Left renal cortex interstitium (tissue), 4 donors: Measurements from ENCODE around the gene ICE2. TPM values are rescaled to one million over a fixed set of nuclear protein-coding genes. Genes with fewer than 3 reads are reported as not detected.

Source experiments
- DNase-seq, 4 donors: peaks; one replicate each; pipeline ENCODE4 v3.0.0-alpha.2; 2013; ENCODE audit warnings: low read depth in 4 of 4, low spot score in 2 of 4, missing footprints in 1 of 4
- polyA plus RNA-seq, 4 donors: library from polyadenylated mRNA; unstranded; fragments of 120-200 nt; gene quantifications; one replicate each; pipeline ENCODE4 v1.2.1, GENCODE V29; 2013; ENCODE audit not compliant: insufficient read length in 4 of 4

ICE2 gene
- polyA plus RNA-seq, 4 donors = 71.9 to 92.9 (median 88.2) TPM

DNA sequence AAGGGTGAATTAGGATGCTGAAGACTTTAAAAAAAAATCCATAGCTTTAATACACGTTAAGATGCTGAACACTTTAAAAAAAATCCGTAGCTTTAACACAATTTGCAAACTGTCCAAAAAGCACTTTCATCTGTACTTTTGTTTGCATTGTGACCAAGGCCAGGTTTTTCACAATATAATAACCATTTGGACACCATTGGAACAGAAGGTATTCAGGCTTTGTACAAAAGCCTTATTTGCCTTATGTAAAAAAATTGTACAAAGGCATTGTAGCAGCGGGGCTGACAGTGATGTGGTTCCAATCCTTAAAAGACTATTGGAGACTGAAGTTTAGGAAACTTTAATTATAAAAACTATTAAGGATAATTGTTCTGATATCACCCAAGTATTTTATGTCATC, 15.2 kb upstream of the ICE2 start:
- DNase-seq = no peak

DNA sequence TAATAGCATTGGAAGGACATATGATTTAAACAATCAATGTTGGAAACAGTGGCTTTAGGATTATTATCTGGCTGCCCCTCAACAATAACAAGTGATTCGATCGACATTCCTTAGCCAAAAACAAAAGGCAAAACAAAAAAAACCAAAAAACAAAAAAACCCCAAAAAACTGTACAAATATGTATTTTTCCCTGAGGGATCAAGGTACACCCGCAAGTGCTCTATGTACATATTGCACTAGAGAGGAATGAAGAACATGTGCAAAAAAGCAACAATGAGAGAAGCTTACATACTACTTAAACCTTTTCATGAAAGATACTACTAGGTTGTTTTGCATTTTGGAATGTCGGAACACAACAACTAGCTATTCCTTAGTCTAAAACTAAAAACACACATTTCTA, 14.2 kb upstream of the ICE2 start:
- DNase-seq = no peak

DNA sequence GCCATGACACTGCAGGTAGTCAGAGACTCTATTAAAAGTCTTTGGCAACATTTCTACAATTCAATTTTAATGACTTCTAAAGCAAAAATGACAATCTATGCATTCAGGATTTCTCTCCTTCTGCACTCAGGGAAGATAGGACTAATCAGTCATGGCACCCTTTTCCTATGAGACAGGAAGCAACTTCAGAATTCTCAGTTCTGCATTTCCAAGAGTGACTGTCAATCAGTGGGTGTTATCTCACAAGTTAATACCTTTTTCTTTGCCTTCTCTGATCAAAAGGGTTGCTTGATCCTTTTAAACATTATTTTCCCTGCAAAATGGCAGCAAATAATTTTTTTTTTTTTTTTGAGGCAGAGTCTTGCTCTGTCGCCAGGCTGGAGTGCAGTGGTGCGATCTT, 7.8 kb upstream of the ICE2 start:
- no peak for DNase-seq

DNA sequence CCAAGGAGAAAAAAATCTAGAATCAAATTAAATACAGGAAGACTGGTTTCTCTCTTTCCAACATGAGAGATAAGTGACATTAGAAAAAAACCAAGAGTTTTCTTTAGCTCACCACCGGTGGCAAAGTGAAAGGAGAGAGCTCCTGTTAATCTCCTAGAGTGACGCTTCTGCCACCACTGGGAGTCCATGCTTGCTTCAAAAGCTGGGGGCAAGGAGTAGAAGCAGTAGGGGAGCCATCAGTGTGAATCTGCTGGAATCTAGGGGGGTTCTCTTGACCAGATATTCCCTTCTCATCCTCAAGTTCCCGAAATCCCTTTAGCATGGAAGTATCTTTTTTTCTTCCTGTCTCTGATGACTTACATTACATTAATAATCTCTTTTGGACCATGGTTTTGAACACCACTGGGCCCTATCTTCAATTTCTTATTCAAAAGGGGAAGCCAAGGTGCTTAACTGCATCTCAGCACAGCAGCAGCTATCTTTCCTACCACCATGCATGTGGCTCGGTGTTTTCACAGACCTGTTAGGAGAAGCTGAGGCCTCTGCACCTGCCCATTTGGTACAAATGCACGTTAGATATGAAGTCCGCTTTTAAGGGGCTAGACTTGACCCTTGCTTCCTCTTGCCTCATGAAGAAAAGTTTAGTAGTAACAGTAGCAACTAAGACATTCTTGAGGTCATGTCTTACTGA, 6.6 kb upstream of the ICE2 start:
- DNase-seq = no peak

DNA sequence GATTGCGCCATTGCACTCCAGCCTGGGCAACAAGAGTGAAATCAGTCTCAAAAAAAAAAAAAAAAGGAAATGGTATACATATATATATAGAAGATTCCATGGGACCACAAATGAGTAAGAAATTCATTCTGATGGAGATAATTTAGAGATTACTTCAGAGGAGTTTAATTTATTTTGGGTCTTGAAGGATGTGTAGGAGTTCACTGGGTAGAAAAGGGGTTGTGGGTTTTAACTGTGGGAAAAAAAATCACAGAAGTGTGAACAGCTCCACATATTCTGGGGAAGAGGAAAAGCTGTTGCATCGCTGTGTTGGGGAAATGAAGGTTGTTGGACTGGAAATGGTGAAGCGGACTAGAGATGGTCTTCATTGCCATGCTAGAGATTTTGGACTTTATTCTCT, 4.1 kb upstream of the ICE2 start:
- DNase-seq = no peak

DNA sequence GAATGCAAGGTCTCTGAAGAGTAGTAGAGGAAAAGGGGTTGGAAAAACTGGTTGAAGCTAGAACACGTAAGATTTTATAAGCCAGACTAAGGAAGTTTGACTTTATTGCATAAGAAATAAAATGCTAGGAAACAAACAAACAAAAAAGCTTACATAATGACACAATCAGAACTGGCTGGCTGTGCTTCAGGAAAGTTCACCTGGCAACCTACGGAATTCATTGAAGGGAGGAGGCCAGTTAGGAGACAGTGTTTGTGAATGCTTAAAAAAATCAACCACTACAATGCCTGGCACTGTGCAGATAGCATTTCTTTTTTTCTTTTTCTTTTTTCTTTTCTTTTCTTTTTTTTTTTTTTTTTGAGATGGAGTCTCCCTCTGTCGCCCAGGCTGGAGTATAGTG, 1.9 kb upstream of the ICE2 start:
- no peak for DNase-seq

DNA sequence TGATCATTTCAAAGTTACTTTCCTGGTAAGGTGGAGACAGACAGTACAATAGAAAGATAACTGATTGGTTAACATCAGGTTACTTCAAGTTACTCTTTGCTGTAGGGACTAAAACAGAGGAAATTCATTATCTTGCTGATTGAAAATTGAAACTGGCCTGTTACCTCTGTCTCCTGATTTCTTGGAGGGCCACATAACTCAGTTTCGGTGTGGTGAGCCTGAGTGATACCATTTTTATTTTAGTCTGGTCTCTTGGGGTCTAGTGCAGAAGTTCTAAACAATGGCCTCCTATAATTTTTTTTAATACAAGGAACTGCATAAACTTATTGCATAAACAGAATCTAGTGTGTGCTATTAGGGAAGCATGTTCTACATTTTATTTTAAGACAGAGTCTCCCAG, 1.2 kb upstream of the ICE2 start:
- DNase-seq = no peak

DNA sequence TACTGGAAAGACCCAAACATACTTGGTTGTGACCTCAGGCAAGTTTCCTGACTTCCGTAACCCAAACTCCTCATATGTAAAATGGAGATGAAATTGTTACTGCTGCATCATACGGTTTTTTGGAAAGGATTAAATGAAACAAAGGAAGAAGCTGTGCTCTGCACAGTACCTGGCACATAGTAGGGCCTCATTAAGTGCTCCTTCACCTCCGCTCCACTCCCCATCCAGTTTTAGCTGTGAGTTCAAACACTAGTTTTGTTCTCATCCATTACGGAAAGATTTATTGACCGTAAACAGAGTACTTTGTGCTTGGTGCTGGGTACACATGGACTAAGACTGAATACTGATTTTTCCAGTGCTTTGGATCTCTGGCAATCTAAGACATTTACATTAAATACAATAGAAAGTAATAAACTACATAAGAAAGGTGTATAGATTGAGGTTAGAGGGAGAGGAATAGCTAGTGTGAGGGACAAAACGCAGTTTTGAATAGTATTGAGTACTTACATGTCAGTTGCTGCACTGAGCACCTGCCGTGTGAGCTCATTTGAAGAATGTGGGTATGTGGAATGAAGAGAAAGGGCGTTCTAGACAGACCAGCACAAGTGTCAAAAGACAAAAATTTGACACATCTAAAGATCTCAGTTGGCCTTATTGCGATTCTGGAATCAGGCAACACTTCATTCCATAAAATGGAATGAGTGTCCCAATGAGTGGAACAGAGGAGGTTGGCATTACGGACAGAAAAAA, 594 bp upstream of the ICE2 start:
- peak in 1 of 4 donors; percentile 9 for DNase-seq

DNA sequence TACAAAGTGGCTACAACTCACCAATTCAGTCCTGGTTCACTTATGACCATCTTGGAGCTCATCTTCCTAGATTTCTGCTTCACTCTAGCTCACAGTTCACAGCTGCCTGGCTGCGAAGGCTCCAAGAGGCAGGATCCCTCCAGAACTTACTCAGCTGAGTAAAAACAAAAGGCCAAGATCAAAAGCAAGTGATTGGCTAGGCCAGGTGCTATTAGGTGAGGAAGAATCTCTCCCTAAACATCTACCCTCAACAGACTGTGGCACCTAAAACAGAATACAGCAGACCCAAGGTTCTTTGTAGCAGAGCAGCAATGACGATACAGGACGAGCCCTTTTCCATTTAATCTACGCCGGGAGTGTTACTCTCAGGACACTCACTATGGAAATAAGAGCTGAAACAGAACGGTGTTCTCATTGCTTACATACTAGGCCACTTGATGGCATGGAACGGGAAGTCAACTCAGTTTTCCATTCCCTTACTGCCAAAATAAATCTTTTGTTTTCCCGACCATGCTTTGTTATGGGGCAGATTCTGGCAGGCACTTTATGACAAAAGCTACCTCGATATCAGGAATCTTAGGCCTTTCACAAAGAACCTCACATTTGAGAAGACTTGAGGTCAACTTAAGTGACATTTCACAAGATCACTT, 901 bp downstream of the ICE2 start:
- peak in 3 of 4 donors; percentile 25 to 50 (median 46) for DNase-seq

DNA sequence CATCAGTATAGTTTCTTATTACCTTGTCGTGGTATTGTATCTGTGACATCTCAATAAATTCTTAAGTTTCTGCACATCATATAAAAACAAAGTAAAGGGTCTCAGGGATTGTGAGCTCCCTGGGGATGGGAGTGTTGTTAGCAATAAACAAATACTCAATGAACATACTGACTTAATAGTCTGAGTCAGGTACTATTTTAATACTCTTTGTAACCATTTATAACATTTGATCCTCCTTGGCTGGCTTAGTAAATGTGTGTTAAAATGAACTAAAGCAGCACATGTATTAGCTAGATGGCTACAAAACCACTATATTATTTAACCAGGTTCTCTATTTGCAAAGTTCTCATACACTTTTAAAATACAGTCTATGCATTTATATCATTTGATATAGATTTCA, 1.8 kb downstream of the ICE2 start:
- no peak for DNase-seq

DNA sequence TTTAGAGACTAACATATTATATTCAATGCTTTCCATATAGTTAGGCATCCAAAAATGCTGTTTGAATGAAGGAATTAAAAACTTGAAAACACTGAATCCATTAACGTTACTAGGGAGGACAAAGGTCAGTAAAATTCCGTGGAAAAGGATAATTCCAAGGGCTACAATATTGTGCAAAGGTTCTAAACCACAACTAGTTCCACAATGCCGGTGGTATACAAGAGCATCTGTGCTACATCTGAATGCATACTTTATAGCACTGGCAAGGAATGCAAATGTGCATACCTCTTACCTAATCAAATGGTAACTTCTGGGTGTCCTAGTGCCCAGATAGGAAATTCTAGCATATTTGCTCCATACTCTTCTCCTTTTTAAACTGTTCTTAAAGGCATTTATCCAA, 2.2 kb downstream of the ICE2 start:
- no peak for DNase-seq

DNA sequence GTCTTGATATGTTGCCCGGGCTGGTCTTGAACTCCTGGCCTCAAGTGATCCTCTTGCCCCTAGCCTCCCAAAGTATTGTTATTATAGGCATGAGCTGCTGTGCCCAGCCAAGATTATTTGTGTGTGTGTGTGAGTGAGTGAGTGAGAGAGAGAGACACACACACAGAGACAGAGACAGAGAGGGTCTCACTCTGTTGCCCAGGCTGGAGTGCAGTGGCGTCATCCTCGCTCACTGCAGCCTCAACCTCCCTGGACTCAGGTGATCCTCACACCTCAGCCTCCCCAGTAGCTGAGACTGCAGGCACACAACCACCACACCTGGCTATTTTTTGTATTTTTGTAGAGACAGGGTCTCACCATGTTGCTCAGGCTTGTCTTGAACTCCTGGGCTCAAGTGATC, 5.8 kb downstream of the ICE2 start:
- no peak for DNase-seq

DNA sequence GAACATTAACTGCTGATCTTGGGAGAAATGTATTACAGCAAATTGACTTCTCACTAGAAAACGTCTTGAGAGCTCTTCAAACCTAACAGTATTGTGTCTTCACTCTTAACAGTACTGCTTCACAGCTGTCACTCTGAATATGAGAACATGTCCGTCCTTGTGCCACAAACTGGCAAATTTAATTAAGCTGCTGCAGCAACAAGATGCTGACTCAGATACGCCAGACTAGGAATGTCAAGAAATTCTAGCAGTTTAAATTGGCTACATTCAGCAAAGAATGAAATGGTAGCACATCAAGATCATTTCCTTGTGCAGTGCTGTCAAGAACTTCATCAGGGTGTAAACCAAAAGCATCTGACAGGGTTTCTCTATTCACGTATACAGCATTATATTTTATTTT, 7.6 kb downstream of the ICE2 start:
- DNase-seq = no peak

DNA sequence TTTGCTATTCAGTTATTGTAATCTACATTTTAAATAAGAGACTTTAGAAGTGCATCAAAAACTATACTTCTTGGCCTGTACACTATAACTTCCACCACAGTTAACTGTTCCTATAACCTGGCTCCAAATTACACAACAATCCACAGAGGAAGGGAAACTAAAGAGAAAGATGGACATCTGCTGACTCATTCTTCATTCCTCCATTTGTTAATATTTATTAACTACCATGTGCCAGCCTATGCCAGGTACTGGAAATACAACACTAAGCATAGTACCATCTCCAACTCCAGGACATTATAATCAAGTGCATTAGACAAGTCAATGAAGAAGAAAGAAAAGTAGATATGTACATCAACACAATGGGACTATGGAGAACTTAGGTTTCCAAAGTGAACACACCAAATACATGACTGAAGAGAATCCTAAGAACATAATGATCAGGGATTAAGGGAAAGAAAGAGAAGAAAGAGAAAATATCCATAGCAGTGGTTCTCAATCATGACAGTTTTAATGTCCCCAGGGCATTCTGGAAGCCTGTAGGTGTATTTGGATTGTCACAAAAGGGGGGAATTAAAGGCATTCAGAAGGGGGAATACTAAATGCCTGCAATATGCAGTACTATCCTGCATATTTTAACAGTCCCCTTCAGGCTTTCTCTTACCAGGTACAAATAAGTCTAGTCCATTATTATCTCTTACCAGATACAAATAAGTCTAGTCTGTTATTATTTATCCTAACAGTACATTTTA, 8.9 kb downstream of the ICE2 start:
- no peak for DNase-seq

DNA sequence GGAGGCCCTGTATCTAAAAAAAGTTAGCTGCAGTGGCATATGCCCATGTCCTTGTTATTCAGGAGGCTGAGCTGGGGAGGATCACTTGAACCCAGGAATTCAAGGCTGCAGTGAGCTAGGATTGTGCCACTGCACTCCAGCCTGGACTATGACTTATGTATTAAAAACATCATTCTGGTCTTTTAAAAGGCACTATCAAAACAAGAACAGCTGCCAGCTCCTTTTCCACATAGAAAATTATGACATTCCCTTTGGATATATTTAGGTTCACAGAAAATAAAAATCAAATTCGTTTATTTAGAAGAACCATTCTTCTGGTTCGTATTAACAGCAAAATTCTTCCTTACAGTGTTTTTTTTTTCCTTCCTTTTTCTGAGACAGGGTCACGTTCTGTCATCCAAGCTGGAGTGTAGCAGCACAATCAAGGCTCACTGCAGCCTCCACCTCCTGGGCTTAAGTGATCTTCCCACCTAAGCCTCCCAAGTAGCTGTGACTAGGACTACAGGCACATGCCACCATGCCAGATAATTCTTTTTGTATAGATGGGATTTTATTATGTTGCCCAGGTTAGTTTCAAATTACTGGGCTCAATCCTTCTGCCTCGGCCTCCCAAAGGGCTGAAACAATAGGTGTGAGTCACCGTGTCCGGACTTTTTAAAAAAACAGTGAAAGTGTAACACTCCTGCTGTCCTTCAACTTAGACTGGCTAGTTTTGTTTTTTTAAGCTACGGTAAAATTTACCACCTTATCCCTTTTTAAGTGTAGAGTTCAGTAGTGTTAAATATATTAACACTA, 13.9 kb downstream of the ICE2 start:
- no peak for DNase-seq

DNA sequence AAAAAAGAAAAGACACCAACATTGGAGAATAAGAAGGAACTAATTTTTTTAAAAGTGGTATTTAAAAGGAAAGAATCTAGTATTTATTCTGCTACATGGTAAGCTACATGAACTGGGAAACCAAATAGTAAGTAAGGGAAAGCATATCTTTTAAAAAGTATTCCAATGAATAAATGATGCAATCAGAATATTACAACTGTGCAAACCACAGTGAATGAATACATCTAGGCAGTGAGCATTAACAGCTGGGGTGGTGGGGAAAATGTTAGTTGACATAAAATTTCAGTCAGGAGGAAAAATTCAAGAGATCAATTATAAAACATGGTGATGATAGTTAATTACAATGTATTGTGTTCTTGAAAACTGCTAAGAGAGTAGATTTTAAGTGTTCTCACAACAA, 16.9 kb downstream of the ICE2 start:
- no peak for DNase-seq

DNA sequence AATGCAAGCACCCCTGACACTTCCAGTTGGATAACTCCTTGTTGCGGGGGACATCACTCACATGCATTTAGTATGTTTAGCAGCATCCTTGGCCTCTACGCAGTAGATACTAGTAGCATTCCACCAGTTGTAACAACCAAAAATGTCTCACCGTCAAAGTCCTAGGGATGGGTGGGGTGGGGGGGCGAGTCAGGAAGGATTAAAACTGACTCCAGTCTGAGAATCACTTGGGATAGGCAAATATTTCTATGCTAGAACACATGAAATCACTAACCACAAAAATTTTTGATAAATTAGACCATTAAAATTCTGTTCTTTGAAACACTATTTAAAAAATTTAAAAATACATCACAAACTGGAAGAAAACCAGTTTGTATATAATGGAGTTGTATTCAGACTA, 18.0 kb downstream of the ICE2 start:
- no peak for DNase-seq

DNA sequence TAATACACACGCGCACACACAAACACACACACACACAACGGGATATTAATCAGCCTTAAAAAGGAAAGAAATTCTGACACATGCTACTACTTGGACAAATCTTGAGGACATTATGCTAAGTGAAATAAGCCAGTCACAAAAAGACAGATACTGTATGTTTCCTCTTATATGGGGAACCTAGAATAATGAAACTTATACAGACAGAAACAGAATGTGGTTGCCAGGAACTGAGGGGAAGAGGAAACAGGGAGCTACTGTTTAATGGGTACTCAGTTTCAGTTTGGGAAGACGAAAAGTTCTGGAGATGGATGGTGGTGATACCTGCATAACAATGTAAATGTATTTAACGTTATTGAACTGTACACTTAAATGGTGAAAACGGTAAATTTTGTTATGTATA, 20.2 kb downstream of the ICE2 start:
- no peak for DNase-seq

DNA sequence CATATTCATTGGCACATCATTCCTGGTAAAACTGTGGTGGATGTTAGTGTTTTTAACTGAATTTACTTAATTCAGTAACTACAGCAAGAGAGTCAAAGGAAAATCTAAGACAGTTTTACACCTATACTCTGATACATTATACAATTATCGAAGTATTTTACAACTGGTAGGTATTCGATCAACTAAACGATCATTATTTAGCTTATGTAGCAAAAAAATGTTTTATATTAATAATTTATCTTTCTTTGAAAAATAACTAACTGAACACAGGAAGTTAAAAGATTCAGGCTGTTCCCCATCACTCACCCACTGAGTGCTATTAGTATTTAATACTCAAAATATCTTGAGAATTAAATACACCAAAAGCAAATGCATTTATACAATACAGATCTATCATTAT, 21.0 kb downstream of the ICE2 start:
- no peak for DNase-seq

DNA sequence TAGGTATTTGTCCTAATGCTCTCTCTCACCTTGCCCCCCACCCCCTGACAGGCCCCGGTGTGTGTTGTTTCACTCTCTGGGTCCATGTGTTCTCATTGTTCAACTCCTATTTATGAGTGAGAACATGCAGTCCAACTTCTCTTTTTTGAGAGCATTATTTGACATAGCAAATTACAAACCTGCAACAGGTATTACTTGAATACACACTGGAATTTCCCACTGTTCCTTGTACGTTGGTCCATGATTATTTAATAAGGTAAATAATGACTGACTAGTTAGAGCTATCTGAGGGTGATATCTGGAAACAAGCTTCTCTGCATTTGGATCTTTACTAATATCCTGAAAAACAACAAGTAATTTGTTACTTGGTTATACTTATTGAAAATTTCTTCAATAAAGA, 24.1 kb downstream of the ICE2 start:
- DNase-seq = no peak
